ENCODE results near the gene BCL2.

- TF ChIP-seq CTCF (IDR thresholded peaks at IDR 0.05; ENCODE audit: low read depth, low read length) (no peak), EZH2phosphoT487 (IDR thresholded peaks at IDR 0.05; ENCODE audit: low read depth) (no peak)
Observed at GRCh38 chr18:63185984-63186383, 133.6 kb downstream of the BCL2 start.
